ENCODE data around the gene FBXO30.

DNA sequence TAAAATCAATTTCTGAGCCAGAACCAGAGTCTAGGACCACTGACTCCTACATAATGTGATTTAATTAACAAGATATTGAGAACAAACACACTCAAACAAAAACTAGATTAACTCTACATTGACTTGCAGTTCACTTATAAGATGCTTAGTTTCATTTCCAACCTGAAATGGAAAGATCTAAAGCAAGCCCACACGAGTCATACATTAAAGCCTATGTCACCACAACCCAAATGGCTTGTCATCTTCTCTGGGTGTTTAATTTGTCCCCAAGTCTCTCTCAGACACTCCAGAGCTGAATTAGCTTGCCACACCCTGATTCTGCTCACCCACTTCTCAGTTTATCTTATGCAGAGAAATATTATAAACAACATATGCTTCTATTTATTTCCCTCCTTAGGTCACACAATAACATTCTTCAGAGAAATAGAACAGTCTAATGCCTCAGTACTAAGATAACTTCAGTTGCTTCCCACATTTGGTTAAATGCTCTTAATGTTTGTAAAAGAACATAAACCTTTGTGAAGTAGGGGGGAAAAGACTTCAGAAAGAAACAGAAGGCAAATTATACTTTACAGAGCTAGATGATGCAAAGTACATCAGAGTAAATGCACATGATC is 8.8 kb upstream of the FBXO30 start:
- TF ChIP-seq POLR2A (IDR thresholded peaks at IDR 0.05): no peak
- TF ChIP-seq, protein P1, sequence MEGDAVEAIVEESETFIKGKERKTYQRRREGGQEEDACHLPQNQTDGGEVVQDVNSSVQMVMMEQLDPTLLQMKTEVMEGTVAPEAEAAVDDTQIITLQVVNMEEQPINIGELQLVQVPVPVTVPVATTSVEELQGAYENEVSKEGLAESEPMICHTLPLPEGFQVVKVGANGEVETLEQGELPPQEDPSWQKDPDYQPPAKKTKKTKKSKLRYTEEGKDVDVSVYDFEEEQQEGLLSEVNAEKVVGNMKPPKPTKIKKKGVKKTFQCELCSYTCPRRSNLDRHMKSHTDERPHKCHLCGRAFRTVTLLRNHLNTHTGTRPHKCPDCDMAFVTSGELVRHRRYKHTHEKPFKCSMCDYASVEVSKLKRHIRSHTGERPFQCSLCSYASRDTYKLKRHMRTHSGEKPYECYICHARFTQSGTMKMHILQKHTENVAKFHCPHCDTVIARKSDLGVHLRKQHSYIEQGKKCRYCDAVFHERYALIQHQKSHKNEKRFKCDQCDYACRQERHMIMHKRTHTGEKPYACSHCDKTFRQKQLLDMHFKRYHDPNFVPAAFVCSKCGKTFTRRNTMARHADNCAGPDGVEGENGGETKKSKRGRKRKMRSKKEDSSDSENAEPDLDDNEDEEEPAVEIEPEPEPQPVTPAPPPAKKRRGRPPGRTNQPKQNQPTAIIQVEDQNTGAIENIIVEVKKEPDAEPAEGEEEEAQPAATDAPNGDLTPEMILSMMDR (IDR thresholded peaks at IDR 0.05 in 4 of 5, conservative IDR thresholded peaks at IDR 0.05 in 1 of 5): no peak
